GM12878 (cell line): Measurements from ENCODE around the gene PXMP4. TPM values are rescaled to one million over a fixed set of nuclear protein-coding genes. Genes with fewer than 3 reads are reported as not detected.

Experiments used
- ATAC-seq: fragments of 200-7000 bp; cut with Tn5 transposase; 3 replicates; pipeline ENCODE4 v1.9.1; 2020; ENCODE audit warnings: mild to moderate bottlenecking, moderate library complexity
- BruUV-seq: library from RNA; stranded (reverse); fragments of 400-500 nt; replicated peaks from 2 replicates; lab custom pipeline; 2021; lab: Mats Ljungman, UMichigan
- CTCF ChIA-PET: fragments of 300-600 bp; sonication (Branson Sonifier 250); formaldehyde crosslinking; extraction: SDS; loops from one replicate; lab custom pipeline; 2021; ENCODE audit warnings: inconsistent platforms; lab: Yijun Ruan, JAX
- POLR2A ChIA-PET: fragments of 350-600 bp; formaldehyde crosslinking; extraction: SDS; loops from one replicate; lab custom pipeline; 2021; ENCODE audit warnings: inconsistent platforms; lab: Charles Lee
- RAD21 ChIA-PET: fragments of 300-600 bp; sonication (Branson Sonifier 250); formaldehyde crosslinking; loops from one replicate; lab custom pipeline; 2023; ENCODE audit warnings: antibody characterized with exemption; ENCODE audit not compliant: unreplicated experiment; lab: Charles Lee
- SMC1A ChIA-PET: fragments of 300-600 bp; sonication (Branson Sonifier 250); formaldehyde crosslinking; loops from one replicate; lab custom pipeline; 2023; ENCODE audit not compliant: unreplicated experiment, uncharacterized antibody; lab: Charles Lee
- DNase-seq: peaks from one replicate; pipeline ENCODE4 v3.0.0-alpha.2; 2011; ENCODE audit warnings: low read depth, low spot score
- FAIRE-seq: peaks from 3 replicates; lab custom pipeline; 2011; peaks lifted over from hg19 to GRCh38; lab: Jason Lieb, UNC
- H2AFZ ChIP-seq: 2 replicates; pipeline ENCODE4 v1.6.0; 2011; ENCODE audit warnings: low read depth, low read length, control low read depth; ENCODE audit not compliant: control insufficient read depth
- H3K27ac ChIP-seq: 2 replicates; pipeline ENCODE4 v1.5.1; 2011; ENCODE audit warnings: control low read depth; ENCODE audit not compliant: control insufficient read depth, insufficient read depth
- H3K27me3 ChIP-seq, 2 experiments: replicated peaks in 1 of 2; 2 replicates each; pipeline versions ENCODE4 v1.6.0 to v1.6.1; 2011; ENCODE audit warnings: low read length in 1 of 2; ENCODE audit not compliant: control insufficient read depth in 2 of 2, insufficient read depth in 2 of 2
- H3K36me3 ChIP-seq, 2 experiments: 2 replicates each; pipeline ENCODE4 v1.5.1; 2011; ENCODE audit warnings: low read length in 1 of 2; ENCODE audit not compliant: control insufficient read depth in 2 of 2, insufficient read depth in 2 of 2
- H3K4me1 ChIP-seq: 2 replicates; pipeline ENCODE4 v1.6.1; 2011; ENCODE audit warnings: mild to moderate bottlenecking, low read length, moderate library complexity, mixed read lengths; ENCODE audit not compliant: control insufficient read depth, insufficient read depth
- H3K4me2 ChIP-seq: 2 replicates; pipeline ENCODE4 v1.6.0; 2011; ENCODE audit warnings: control low read depth; ENCODE audit not compliant: control insufficient read depth, insufficient read depth
- H3K4me3 ChIP-seq: fragments of 200-600 bp; sonication (generic); 2 replicates; pipeline ENCODE4 v1.5.1; 2016
- H3K79me2 ChIP-seq: 2 replicates; pipeline ENCODE4 v1.6.0; 2011; ENCODE audit warnings: low read length; ENCODE audit not compliant: control insufficient read depth, insufficient read depth
- H3K9ac ChIP-seq: 2 replicates; pipeline ENCODE4 v1.8.0; 2011; ENCODE audit warnings: low read length, control low read depth, mixed read lengths; ENCODE audit not compliant: control insufficient read depth, insufficient read depth
- H3K9me3 ChIP-seq: replicated peaks from 3 replicates; pipeline ENCODE4 v1.5.1; 2011; ENCODE audit warnings: mild to moderate bottlenecking, low read length; ENCODE audit not compliant: control insufficient read depth, insufficient read depth
- H4K20me1 ChIP-seq: 2 replicates; pipeline ENCODE4 v1.6.0; 2011; ENCODE audit not compliant: control insufficient read depth, insufficient read depth
- BMI1 ChIP-seq: fragments of 450-650 bp; IDR thresholded peaks from 2 replicates; pipeline ENCODE4 v1.6.1; 2016; ENCODE audit warnings: mild to moderate bottlenecking, moderate library complexity, borderline replicate concordance
- CHD4 ChIP-seq: fragments of 200-600 bp; sonication (generic); IDR thresholded peaks from 2 replicates; pipeline ENCODE4 v1.6.1; 2016; ENCODE audit warnings: mild to moderate bottlenecking
- DPF2 ChIP-seq: fragments of 450-650 bp; IDR thresholded peaks from 2 replicates; pipeline ENCODE4 v1.6.1; 2017; ENCODE audit warnings: mild to moderate bottlenecking
- EZH2 ChIP-seq: IDR thresholded peaks from 2 replicates; pipeline ENCODE4 v1.6.1; 2012; ENCODE audit warnings: low read depth, mild to moderate bottlenecking, control low read depth, inconsistent platforms, low read length, borderline replicate concordance; ENCODE audit not compliant: control insufficient read depth
- LARP7 ChIP-seq: fragments of 450-650 bp; IDR thresholded peaks from 2 replicates; pipeline ENCODE4 v1.6.1; 2017; ENCODE audit warnings: mild to moderate bottlenecking
- RAD51 ChIP-seq: fragments of 450-650 bp; IDR thresholded peaks from 2 replicates; pipeline ENCODE4 v1.6.1; 2016; ENCODE audit warnings: moderate library complexity, mild to moderate bottlenecking, inconsistent platforms
- RELA ChIP-seq: fragments of 450-650 bp; IDR thresholded peaks from 2 replicates; pipeline ENCODE4 v1.8.0; 2014; ENCODE audit warnings: borderline replicate concordance; ENCODE audit not compliant: partially characterized antibody
- WRNIP1 ChIP-seq: IDR thresholded peaks from 2 replicates; pipeline ENCODE4 v1.6.1; 2011; ENCODE audit warnings: low read depth, low read length, improper control_type of control experiment, borderline replicate concordance
- ZNF207 ChIP-seq: fragments of 450-650 bp; IDR thresholded peaks from 2 replicates; pipeline ENCODE4 v1.6.1; 2014; ENCODE audit warnings: antibody characterized with exemption, mild to moderate bottlenecking, borderline replicate concordance
- WGBS: methylation state at CpG from one replicate; pipeline ENCODE4 v1.1.6; 2016; ENCODE audit warnings: low lambda C conversion rate; ENCODE audit not compliant: insufficient replicate concordance, insufficient coverage; ENCODE audit errors: missing lambda C conversion rate; 5-methylcytosine and 5-hydroxymethylcytosine counted together
- in situ Hi-C: fragments of 300-500 bp; cut with MboI; formaldehyde crosslinking; loops from 9 replicates; pipeline ENCODE4 v1.14.3; 2018; ENCODE audit warnings: mixed read lengths
- intact Hi-C: fragments of 100-400 bp; cut with micrococcal nuclease; formaldehyde crosslinking; loops from one replicate; pipeline ENCODE4 v1.14.2; 2022; ENCODE audit not compliant: unreplicated experiment
- polyA plus RNA-seq, 11 experiments: library from polyadenylated mRNA; depleted of rRNA in 4 of 11; unstranded in 6 of 11; stranded (reverse) in 5 of 11; fragments of >200 nt; fragmentation: Nextera tagmentation in 4 of 11; fragmentation: Illumina TruSeq in 1 of 11; extraction: Ambion mirVana in 4 of 11; extraction: Trizol in 1 of 11; gene quantifications; 1 replicate in 1 of 11; 2 replicates in 10 of 11; pipeline versions ENCODE4 v1.2.1 to v1.2.3, GENCODE V29; 2011 to 2016; ENCODE audit warnings: inconsistent platforms in 2 of 11, missing spikeins in 2 of 11, low read depth in 1 of 11
- total RNA-seq, 4 experiments: library from RNA; depleted of rRNA in 3 of 4; stranded (reverse); fragments of >200 nt in 3 of 4; fragmentation: Illumina TruSeq in 1 of 4; extraction: Trizol in 1 of 4; gene quantifications; 2 replicates each; pipeline versions ENCODE4 v1.2.1 to v1.2.3, GENCODE V29; 2013 to 2021
- TF ChIP-seq, protein P1 (sequence below): fragments of 450-650 bp; conservative IDR thresholded peaks from 2 replicates; pipeline ENCODE4 v1.6.1; 2017; ENCODE audit warnings: mild to moderate bottlenecking, moderate library complexity
- TF ChIP-seq, protein P2 (sequence below): fragments of 450-650 bp; IDR thresholded peaks from 2 replicates; pipeline ENCODE4 v1.6.1; 2017; ENCODE audit warnings: mild to moderate bottlenecking, low read depth, inconsistent platforms; ENCODE audit not compliant: poor library complexity, severe bottlenecking

Gene PXMP4
- total and polyA plus RNA-seq, 10 of the 15 experiments (the other 5 are each of a cell fraction or from before 2014, with no cell fraction given): 3.6 to 19.2 (median 8.6) TPM

- H3K9ac ChIP-seq: peak overlapping the region; percentile 60
- ChIA-PET RAD21 (interaction anchor here (1.0 to 2.8 kb wide), 3 partner anchors 11 to 68 kb away, joined by 3 to 20 read pairs (median 6); partner anchors contain the start of gene PXMP4), POLR2A (interaction anchor here (1.0 to 1.9 kb wide), 2 partner anchors 48 to 80 kb away, joined by 3 to 9 read pairs; partner anchors contain the start of gene CHMP4B), SMC1A (interaction anchor here (3.6 kb wide), 1 partner anchor 48 kb away, joined by 20 read pairs; no protein-coding TSS in a partner anchor), CTCF (no interaction called here)
- no peaks in the 10 kb centered on the region; the same call in 1 of the 3 replicates for H3K9me3 ChIP-seq
- H3K4me1 ChIP-seq: peaks cover 7% of the 10 kb centered on the region
- no TSS peak for BruUV-seq
- no peak for DNase-seq
- H4K20me1 ChIP-seq: no peaks in the 10 kb centered on the region
- H3K36me3 ChIP-seq: no peaks in the 10 kb centered on the region
- no peak for FAIRE-seq
- ATAC-seq: no peak
- no peaks in the 10 kb centered on the region for H3K27me3 ChIP-seq
- H3K4me3 ChIP-seq: peak overlapping the region; percentile 67; the same call in 1 of the 2 replicates
- TF ChIP-seq, protein P1, sequence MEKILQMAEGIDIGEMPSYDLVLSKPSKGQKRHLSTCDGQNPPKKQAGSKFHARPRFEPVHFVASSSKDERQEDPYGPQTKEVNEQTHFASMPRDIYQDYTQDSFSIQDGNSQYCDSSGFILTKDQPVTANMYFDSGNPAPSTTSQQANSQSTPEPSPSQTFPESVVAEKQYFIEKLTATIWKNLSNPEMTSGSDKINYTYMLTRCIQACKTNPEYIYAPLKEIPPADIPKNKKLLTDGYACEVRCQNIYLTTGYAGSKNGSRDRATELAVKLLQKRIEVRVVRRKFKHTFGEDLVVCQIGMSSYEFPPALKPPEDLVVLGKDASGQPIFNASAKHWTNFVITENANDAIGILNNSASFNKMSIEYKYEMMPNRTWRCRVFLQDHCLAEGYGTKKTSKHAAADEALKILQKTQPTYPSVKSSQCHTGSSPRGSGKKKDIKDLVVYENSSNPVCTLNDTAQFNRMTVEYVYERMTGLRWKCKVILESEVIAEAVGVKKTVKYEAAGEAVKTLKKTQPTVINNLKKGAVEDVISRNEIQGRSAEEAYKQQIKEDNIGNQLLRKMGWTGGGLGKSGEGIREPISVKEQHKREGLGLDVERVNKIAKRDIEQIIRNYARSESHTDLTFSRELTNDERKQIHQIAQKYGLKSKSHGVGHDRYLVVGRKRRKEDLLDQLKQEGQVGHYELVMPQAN: no peak
- H3K79me2 ChIP-seq: peaks cover 1% of the 10 kb centered on the region
- peak overlapping the region; percentile 77; the same call in 1 of the 2 replicates for H3K27ac ChIP-seq
- H2AFZ ChIP-seq: peak overlapping the region; percentile 90
- WGBS: 78% methylated on average over 18 of the region's 18 CpGs
- peak overlapping the region; percentile 83 for H3K4me2 ChIP-seq
- in situ Hi-C loops: no loop called here
- intact Hi-C loops: loop anchor here (2.0 to 5.0 kb wide), 4 partner anchors 64 to 274 kb away; partner anchors contain the start of genes ACTL10, CHMP4B and RALY
Observed at GRCh38 chr20:33730946-33731692, 11.0 kb upstream of the PXMP4 start.

DNA sequence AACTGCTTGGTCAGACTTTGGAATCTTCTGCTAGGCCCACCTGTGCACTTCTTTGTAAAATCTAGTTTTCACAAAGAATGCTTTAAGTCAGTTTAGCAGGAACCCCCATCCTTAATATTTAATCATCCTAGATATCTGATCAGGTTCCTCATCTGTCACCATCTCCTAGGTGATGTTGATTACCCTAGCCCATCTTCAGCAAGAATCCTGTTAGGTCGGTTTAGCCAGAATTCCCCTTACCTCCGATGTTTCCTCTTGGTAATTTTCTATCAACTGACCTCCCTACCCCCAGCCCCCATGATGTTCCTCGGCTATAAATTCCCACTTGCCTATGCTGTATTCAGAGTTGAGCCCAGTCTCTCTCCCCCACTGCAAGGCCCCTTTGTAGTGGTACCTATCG lies 9.0 kb upstream of the PXMP4 start:
- Histone ChIP-seq H3K4me2 (no peak overlapping the region), H3K9ac (no peak overlapping the region), H3K79me2 (peaks cover 1% of the 10 kb centered on the region), H3K36me3 (no peaks in the 10 kb centered on the region), H2AFZ (no peak overlapping the region), H3K27ac (no peak overlapping the region), H4K20me1 (no peaks in the 10 kb centered on the region), H3K9me3 (no peaks in the 10 kb centered on the region), H3K4me3 (no peak overlapping the region), H3K27me3 (no peaks in the 10 kb centered on the region), H3K4me1 (peaks cover 7% of the 10 kb centered on the region)
- BruUV-seq: no TSS peak
- ChIA-PET POLR2A (no interaction called here), SMC1A (interaction anchor here (0.7 kb wide), 1 partner anchor 9 kb away, joined by 3 read pairs; the partner anchor contains the start of gene PXMP4), CTCF (no interaction called here), RAD21 (no interaction called here)
- no peak for ATAC-seq
- FAIRE-seq: no peak
- in situ Hi-C loops: no loop called here
- intact Hi-C loops: no loop called here
- no peak for DNase-seq
- WGBS: 59% methylated on average over 4 of the region's 4 CpGs
- TF ChIP-seq ZNF207: no peak
- TF ChIP-seq RAD51: no peak
- no peak for TF ChIP-seq EZH2
- TF ChIP-seq DPF2: no peak
- no peak for TF ChIP-seq CHD4
- no peak for TF ChIP-seq LARP7
- TF ChIP-seq, protein P2, sequence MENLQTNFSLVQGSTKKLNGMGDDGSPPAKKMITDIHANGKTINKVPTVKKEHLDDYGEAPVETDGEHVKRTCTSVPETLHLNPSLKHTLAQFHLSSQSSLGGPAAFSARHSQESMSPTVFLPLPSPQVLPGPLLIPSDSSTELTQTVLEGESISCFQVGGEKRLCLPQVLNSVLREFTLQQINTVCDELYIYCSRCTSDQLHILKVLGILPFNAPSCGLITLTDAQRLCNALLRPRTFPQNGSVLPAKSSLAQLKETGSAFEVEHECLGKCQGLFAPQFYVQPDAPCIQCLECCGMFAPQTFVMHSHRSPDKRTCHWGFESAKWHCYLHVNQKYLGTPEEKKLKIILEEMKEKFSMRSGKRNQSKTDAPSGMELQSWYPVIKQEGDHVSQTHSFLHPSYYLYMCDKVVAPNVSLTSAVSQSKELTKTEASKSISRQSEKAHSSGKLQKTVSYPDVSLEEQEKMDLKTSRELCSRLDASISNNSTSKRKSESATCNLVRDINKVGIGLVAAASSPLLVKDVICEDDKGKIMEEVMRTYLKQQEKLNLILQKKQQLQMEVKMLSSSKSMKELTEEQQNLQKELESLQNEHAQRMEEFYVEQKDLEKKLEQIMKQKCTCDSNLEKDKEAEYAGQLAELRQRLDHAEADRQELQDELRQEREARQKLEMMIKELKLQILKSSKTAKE: no peak
- TF ChIP-seq RELA: no peak
- TF ChIP-seq WRNIP1: no peak
- no peak for TF ChIP-seq BMI1
